A673 (cell line): ENCODE measurements around the gene WSCD2.

Source experiments
- EZH2 ChIP-seq: fragments of 200-600 bp; sonication (generic); IDR thresholded peaks from 2 replicates; pipeline ENCODE4 v1.6.1; 2017; ENCODE audit warnings: borderline replicate concordance, low read depth, mild to moderate bottlenecking, mixed read lengths, antibody characterized with exemption, low read length; ENCODE audit not compliant: poor library complexity, severe bottlenecking
- TF ChIP-seq, protein P1 (sequence below): fragments of 300-800, 200-600 bp; sonication (generic); conservative IDR thresholded peaks from 2 replicates; pipeline ENCODE4 v1.5.1; 2017; ENCODE audit warnings: low read depth, mild to moderate bottlenecking, antibody characterized with exemption, low read length, moderate library complexity, mixed read lengths

DNA sequence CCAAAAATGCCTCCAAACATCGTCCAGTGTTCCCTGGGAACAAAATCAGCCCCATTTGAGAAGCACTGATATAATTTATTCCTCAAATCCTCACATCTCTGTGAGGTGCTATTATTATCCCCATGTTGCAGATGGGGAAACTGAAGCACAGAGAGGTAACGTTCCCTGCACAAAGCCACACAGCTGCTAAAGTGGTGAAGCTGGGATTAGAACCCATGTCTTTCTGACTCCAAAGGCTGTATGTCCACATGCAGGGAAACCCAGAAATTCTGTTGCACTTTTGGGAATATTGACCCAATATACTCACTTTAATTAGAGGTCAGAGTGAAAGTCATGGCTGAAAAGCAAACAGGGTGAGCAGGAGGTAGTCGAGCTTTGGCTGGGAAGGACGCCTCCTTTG, 19.1 kb upstream of the WSCD2 start:
- TF ChIP-seq, protein P1, sequence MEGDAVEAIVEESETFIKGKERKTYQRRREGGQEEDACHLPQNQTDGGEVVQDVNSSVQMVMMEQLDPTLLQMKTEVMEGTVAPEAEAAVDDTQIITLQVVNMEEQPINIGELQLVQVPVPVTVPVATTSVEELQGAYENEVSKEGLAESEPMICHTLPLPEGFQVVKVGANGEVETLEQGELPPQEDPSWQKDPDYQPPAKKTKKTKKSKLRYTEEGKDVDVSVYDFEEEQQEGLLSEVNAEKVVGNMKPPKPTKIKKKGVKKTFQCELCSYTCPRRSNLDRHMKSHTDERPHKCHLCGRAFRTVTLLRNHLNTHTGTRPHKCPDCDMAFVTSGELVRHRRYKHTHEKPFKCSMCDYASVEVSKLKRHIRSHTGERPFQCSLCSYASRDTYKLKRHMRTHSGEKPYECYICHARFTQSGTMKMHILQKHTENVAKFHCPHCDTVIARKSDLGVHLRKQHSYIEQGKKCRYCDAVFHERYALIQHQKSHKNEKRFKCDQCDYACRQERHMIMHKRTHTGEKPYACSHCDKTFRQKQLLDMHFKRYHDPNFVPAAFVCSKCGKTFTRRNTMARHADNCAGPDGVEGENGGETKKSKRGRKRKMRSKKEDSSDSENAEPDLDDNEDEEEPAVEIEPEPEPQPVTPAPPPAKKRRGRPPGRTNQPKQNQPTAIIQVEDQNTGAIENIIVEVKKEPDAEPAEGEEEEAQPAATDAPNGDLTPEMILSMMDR, result no peak
- no peak for TF ChIP-seq EZH2
